ENCODE measurements around the gene SLC6A9.

SLC6A9 gene

GRCh38 chr1:44024903-44025525 lies 6.2 kb downstream of the SLC6A9 start:
- WGBS (ENCODE audit: extremely low coverage, insufficient coverage, low lambda C conversion rate): no CpG with 5 or more reads among the region's 13 CpGs
- H3K23ac ChIP-seq (ENCODE audit: low read length): no peak overlapping the region
- no peak overlapping the region for H4K8ac ChIP-seq (ENCODE audit: low read depth, low read length)
- no peak overlapping the region for H3K27ac ChIP-seq (ENCODE audit: low read depth, low read length)
- peaks cover 16% of the 10 kb centered on the region for H3K79me1 ChIP-seq (ENCODE audit: low read length)
- peaks cover 5% of the 10 kb centered on the region for H3K79me2 ChIP-seq (ENCODE audit: control insufficient read depth, insufficient read depth, low read length)
- H2BK5ac ChIP-seq (ENCODE audit: low read length): no peak overlapping the region
- H3K4me2 ChIP-seq (ENCODE audit: low read length): no peak overlapping the region
- H3K4ac ChIP-seq (ENCODE audit: low read depth, low read length): no peak overlapping the region
- no peaks in the 10 kb centered on the region for H3K27me3 ChIP-seq (ENCODE audit: insufficient read depth, low read length, poor library complexity)
- no peaks in the 10 kb centered on the region for H3K36me3 ChIP-seq (ENCODE audit: control insufficient read depth, insufficient read depth, low read length)
- H3K18ac ChIP-seq (ENCODE audit: low read length): no peak overlapping the region
- H2AK5ac ChIP-seq (ENCODE audit: low read length): no peak overlapping the region
- no peak overlapping the region for H2BK15ac ChIP-seq (replicated peaks; ENCODE audit: low read depth)
- peaks cover 5% of the 10 kb centered on the region for H3K4me1 ChIP-seq (ENCODE audit: control insufficient read depth, low read depth, low read length)
- H3K56ac ChIP-seq (ENCODE audit: low read length): no peak overlapping the region
- no peak overlapping the region for H3K9ac ChIP-seq (ENCODE audit: low read length)
- H3K4me3 ChIP-seq (ENCODE audit: low read length): no peak overlapping the region
- H4K5ac ChIP-seq (ENCODE audit: low read length): no peak overlapping the region
- H2BK120ac ChIP-seq (ENCODE audit: low read depth, low read length): no peak overlapping the region
- DNase-seq: no peak

DNA sequence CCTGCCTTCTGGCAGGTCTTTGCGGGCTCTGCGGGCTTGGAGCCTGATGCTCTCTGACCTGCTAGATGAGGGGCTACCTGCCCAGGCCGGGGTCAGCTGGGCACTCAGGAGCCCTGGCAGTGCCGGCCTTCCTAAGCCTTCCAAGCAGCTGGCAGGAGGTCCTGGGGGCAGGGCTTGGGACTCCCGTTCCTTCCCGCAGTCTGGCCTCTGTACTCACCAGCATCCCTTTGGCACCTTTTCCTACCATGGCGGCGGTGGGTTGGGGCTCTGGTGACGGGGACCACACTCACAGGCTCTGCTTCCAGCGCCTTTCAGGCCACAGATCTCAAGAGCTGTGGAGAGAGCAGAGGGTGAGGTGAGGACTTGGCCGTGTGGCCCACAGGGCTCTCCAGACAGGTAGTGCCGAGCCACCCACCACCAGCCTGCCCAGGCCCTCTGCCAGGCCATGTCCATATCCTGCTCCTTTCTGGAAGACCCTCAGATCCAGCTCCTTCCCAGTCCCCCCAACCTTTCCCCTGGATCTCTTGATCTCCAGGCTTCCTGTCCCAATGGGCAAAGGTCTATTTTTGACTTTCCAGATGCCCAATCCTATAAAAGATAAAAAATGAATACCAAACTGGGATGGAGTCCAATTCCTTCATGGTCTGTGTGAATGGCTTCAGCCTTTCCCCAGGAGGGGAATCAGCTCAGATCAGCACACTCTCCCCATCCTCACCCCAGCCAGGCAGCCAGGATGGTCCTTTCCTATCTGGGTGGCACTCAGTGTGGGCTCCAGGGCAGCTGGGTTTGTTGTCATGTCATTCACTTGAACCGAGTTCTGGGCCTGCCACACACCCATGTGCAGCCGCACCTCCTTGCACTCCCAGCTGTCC lies 7.0 kb downstream of the SLC6A9 start:
- WGBS (ENCODE audit: extremely low coverage, insufficient coverage, low lambda C conversion rate): no CpG with 5 or more reads among the region's 14 CpGs
- H3K79me1 ChIP-seq (ENCODE audit: low read length): peaks cover 16% of the 10 kb centered on the region
- H3K23ac ChIP-seq (ENCODE audit: low read length): no peak overlapping the region
- no peaks in the 10 kb centered on the region for H3K36me3 ChIP-seq (ENCODE audit: control insufficient read depth, insufficient read depth, low read length)
- no peak for DNase-seq
- H3K4me1 ChIP-seq (ENCODE audit: control insufficient read depth, low read depth, low read length): peaks cover 3% of the 10 kb centered on the region
- H3K4ac ChIP-seq (ENCODE audit: low read depth, low read length): no peak overlapping the region
- H4K5ac ChIP-seq (ENCODE audit: low read length): no peak overlapping the region
- H3K4me3 ChIP-seq (ENCODE audit: low read length): no peak overlapping the region
- H4K8ac ChIP-seq (ENCODE audit: low read depth, low read length): no peak overlapping the region
- peaks cover 5% of the 10 kb centered on the region for H3K79me2 ChIP-seq (ENCODE audit: control insufficient read depth, insufficient read depth, low read length)
- H2BK5ac ChIP-seq (ENCODE audit: low read length): no peak overlapping the region
- no peak overlapping the region for H3K56ac ChIP-seq (ENCODE audit: low read length)
- H3K27ac ChIP-seq (ENCODE audit: low read depth, low read length): no peak overlapping the region
- H2BK15ac ChIP-seq (replicated peaks; ENCODE audit: low read depth): no peak overlapping the region
- no peak overlapping the region for H3K18ac ChIP-seq (ENCODE audit: low read length)
- H3K9ac ChIP-seq (ENCODE audit: low read length): no peak overlapping the region
- no peaks in the 10 kb centered on the region for H3K27me3 ChIP-seq (ENCODE audit: insufficient read depth, low read length, poor library complexity)
- no peak overlapping the region for H2BK120ac ChIP-seq (ENCODE audit: low read depth, low read length)
- no peak overlapping the region for H2AK5ac ChIP-seq (ENCODE audit: low read length)
- no peak overlapping the region for H3K4me2 ChIP-seq (ENCODE audit: low read length)

GRCh38 chr1:44021581-44022321 lies 9.5 kb downstream of the SLC6A9 start:
- no peak overlapping the region for H3K18ac ChIP-seq (ENCODE audit: low read length)
- no peak overlapping the region for H2AK5ac ChIP-seq (ENCODE audit: low read length)
- peaks cover 2% of the 10 kb centered on the region for H3K79me2 ChIP-seq (ENCODE audit: control insufficient read depth, insufficient read depth, low read length)
- no peak overlapping the region for H3K4ac ChIP-seq (ENCODE audit: low read depth, low read length)
- H2BK5ac ChIP-seq (ENCODE audit: low read length): no peak overlapping the region
- H3K9ac ChIP-seq (ENCODE audit: low read length): no peak overlapping the region
- no peak overlapping the region for H4K5ac ChIP-seq (ENCODE audit: low read length)
- H3K36me3 ChIP-seq (ENCODE audit: control insufficient read depth, insufficient read depth, low read length): no peaks in the 10 kb centered on the region
- no peak overlapping the region for H2BK120ac ChIP-seq (ENCODE audit: low read depth, low read length)
- H3K4me1 ChIP-seq (ENCODE audit: control insufficient read depth, low read depth, low read length): peaks cover 2% of the 10 kb centered on the region
- no peaks in the 10 kb centered on the region for H3K27me3 ChIP-seq (ENCODE audit: insufficient read depth, low read length, poor library complexity)
- H3K79me1 ChIP-seq (ENCODE audit: low read length): peaks cover 4% of the 10 kb centered on the region
- H3K4me3 ChIP-seq (ENCODE audit: low read length): no peak overlapping the region
- H3K27ac ChIP-seq (ENCODE audit: low read depth, low read length): no peak overlapping the region
- H3K4me2 ChIP-seq (ENCODE audit: low read length): no peak overlapping the region
- H3K23ac ChIP-seq (ENCODE audit: low read length): no peak overlapping the region
- H4K8ac ChIP-seq (ENCODE audit: low read depth, low read length): no peak overlapping the region
- DNase-seq: no peak
- H3K56ac ChIP-seq (ENCODE audit: low read length): no peak overlapping the region
- no CpG with 5 or more reads among the region's 10 CpGs for WGBS (ENCODE audit: extremely low coverage, insufficient coverage, low lambda C conversion rate)
- no peak overlapping the region for H2BK15ac ChIP-seq (replicated peaks; ENCODE audit: low read depth)

DNA sequence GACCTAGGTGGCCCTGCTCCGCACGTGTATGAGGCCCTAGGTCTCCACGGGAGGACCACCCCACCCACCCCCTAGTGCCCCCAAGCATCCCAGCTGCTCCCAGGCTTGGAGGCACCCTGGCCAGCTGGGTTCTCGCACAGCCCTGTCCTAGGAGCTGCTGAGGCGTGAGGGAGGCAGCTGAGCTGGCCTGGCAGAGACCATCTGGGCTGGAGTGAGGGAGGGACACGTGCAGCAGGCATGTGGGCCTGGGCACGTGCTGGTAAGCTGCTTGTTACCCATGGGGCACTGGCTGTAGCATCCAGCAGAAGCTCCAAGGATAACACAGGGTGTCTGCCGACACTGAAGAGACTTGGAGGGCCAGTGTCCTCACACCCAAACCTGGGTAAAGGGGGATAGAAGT lies 10.1 kb downstream of the SLC6A9 start:
- H2BK120ac ChIP-seq (ENCODE audit: low read depth, low read length): no peak overlapping the region
- H3K4ac ChIP-seq (ENCODE audit: low read depth, low read length): no peak overlapping the region
- H3K36me3 ChIP-seq (ENCODE audit: control insufficient read depth, insufficient read depth, low read length): no peaks in the 10 kb centered on the region
- peaks cover 2% of the 10 kb centered on the region for H3K79me1 ChIP-seq (ENCODE audit: low read length)
- H3K18ac ChIP-seq (ENCODE audit: low read length): no peak overlapping the region
- H3K23ac ChIP-seq (ENCODE audit: low read length): no peak overlapping the region
- no peak overlapping the region for H2AK5ac ChIP-seq (ENCODE audit: low read length)
- H2BK5ac ChIP-seq (ENCODE audit: low read length): no peak overlapping the region
- H3K56ac ChIP-seq (ENCODE audit: low read length): no peak overlapping the region
- no peak overlapping the region for H3K4me3 ChIP-seq (ENCODE audit: low read length)
- H4K5ac ChIP-seq (ENCODE audit: low read length): no peak overlapping the region
- no peak overlapping the region for H3K27ac ChIP-seq (ENCODE audit: low read depth, low read length)
- no peaks in the 10 kb centered on the region for H3K79me2 ChIP-seq (ENCODE audit: control insufficient read depth, insufficient read depth, low read length)
- DNase-seq: no peak
- no peak overlapping the region for H4K8ac ChIP-seq (ENCODE audit: low read depth, low read length)
- no CpG with 5 or more reads among the region's 8 CpGs for WGBS (ENCODE audit: extremely low coverage, insufficient coverage, low lambda C conversion rate)
- H3K27me3 ChIP-seq (ENCODE audit: insufficient read depth, low read length, poor library complexity): no peaks in the 10 kb centered on the region
- H2BK15ac ChIP-seq (replicated peaks; ENCODE audit: low read depth): no peak overlapping the region
- H3K9ac ChIP-seq (ENCODE audit: low read length): no peak overlapping the region
- peaks cover 2% of the 10 kb centered on the region for H3K4me1 ChIP-seq (ENCODE audit: control insufficient read depth, low read depth, low read length)
- no peak overlapping the region for H3K4me2 ChIP-seq (ENCODE audit: low read length)

DNA sequence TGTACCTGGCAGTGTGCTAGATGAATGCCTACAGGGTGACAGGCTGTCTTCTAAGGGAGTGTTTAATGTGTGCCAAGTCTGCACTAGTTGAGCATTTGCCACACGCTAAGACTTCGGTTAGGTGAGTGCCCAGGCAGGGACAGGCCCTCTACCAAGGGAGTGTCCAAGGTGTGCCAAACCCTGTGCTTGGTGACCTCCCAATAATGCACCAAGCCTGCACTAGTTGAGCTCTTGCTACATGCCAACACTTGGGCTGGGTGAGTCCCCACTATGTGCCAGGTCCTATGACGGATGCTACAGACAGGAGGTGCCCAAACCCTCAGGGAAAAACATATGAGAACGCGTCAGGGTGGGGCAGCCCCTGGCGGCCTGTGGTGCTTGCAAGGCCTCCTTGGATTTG lies 10.8 kb downstream of the SLC6A9 start:
- no CpG with 5 or more reads among the region's 6 CpGs for WGBS (ENCODE audit: extremely low coverage, insufficient coverage, low lambda C conversion rate)
- Histone ChIP-seq H4K8ac (ENCODE audit: low read depth, low read length) (no peak overlapping the region), H3K27ac (ENCODE audit: low read depth, low read length) (no peak overlapping the region), H2BK120ac (ENCODE audit: low read depth, low read length) (no peak overlapping the region), H2BK15ac (replicated peaks; ENCODE audit: low read depth) (no peak overlapping the region), H3K23ac (ENCODE audit: low read length) (no peak overlapping the region), H3K9ac (ENCODE audit: low read length) (no peak overlapping the region), H3K4me3 (ENCODE audit: low read length) (no peak overlapping the region), H3K79me1 (ENCODE audit: low read length) (peaks cover 2% of the 10 kb centered on the region), H4K5ac (ENCODE audit: low read length) (no peak overlapping the region), H3K56ac (ENCODE audit: low read length) (no peak overlapping the region), H3K4ac (ENCODE audit: low read depth, low read length) (no peak overlapping the region), H3K4me1 (ENCODE audit: control insufficient read depth, low read depth, low read length) (no peaks in the 10 kb centered on the region), H3K4me2 (ENCODE audit: low read length) (no peak overlapping the region), H3K36me3 (ENCODE audit: control insufficient read depth, insufficient read depth, low read length) (no peaks in the 10 kb centered on the region), H2AK5ac (ENCODE audit: low read length) (no peak overlapping the region), H3K18ac (ENCODE audit: low read length) (no peak overlapping the region), H3K79me2 (ENCODE audit: control insufficient read depth, insufficient read depth, low read length) (no peaks in the 10 kb centered on the region), H2BK5ac (ENCODE audit: low read length) (no peak overlapping the region), H3K27me3 (ENCODE audit: insufficient read depth, low read length, poor library complexity) (no peaks in the 10 kb centered on the region)
- DNase-seq: no peak
